Panc1 (cell line): Measurements from ENCODE around the gene PALD1. TPM values are rescaled to one million over a fixed set of nuclear protein-coding genes. Genes with fewer than 3 reads are reported as not detected.

Experiments
- ATAC-seq: fragments of 200-7000 bp; cut with Tn5 transposase; 2 replicates; pipeline ENCODE4 v1.9.1; 2020; ENCODE audit warnings: mild to moderate bottlenecking, moderate library complexity
- BruUV-seq: library from RNA; stranded (reverse); fragments of 400-500 nt; replicated peaks from 2 replicates; lab custom pipeline; 2021; lab: Mats Ljungman, UMichigan
- CTCF ChIA-PET: fragments of 300-600 bp; sonication (Branson Sonifier 250); formaldehyde crosslinking; loops from one replicate; lab custom pipeline; 2022; ENCODE audit warnings: antibody characterized with exemption; lab: Charles Lee
- POLR2A ChIA-PET: fragments of 300-600 bp; sonication (Branson Sonifier 250); formaldehyde crosslinking; loops from one replicate; lab custom pipeline; 2022; ENCODE audit warnings: antibody characterized with exemption; lab: Charles Lee
- DNase-seq: peaks from one replicate; pipeline ENCODE4 v3.0.0-alpha.2; 2010; ENCODE audit warnings: low read depth, low spot score
- H3K27ac ChIP-seq: 2 replicates; pipeline ENCODE4 v1.5.1; 2011; ENCODE audit warnings: mild to moderate bottlenecking, low read length, inconsistent platforms
- H3K27me3 ChIP-seq: fragments of 200-500 bp; sonication (Bioruptor generic); 2 replicates; pipeline ENCODE4 v1.6.0; 2014; ENCODE audit warnings: low read length, inconsistent platforms; ENCODE audit not compliant: control insufficient read depth, insufficient read depth
- H3K36me3 ChIP-seq: fragments of 200-500 bp; sonication (Bioruptor generic); 2 replicates; pipeline ENCODE4 v1.5.1; 2014; ENCODE audit warnings: inconsistent platforms, mild to moderate bottlenecking, low read length, moderate library complexity; ENCODE audit not compliant: control insufficient read depth, insufficient read depth
- H3K4me1 ChIP-seq: 2 replicates; pipeline ENCODE4 v1.5.1; 2011; ENCODE audit warnings: inconsistent platforms, mild to moderate bottlenecking, low read length, moderate library complexity; ENCODE audit not compliant: control insufficient read depth, insufficient read depth
- H3K4me3 ChIP-seq, 2 experiments: 2 replicates each; pipeline ENCODE4 v1.5.1; 2011 to 2012; ENCODE audit warnings: low read depth in 2 of 2, low read length in 2 of 2, mild to moderate bottlenecking in 2 of 2, inconsistent platforms in 1 of 2, moderate library complexity in 1 of 2
- H3K9me3 ChIP-seq: fragments of 200-500 bp; sonication (Bioruptor generic); 2 replicates; pipeline ENCODE4 v1.5.1; 2014; ENCODE audit warnings: low read depth, mild to moderate bottlenecking, inconsistent platforms, low read length, moderate library complexity; ENCODE audit not compliant: control insufficient read depth, insufficient read depth
- CTCF ChIP-seq: fragments of 450-650 bp; IDR thresholded peaks from 2 replicates; pipeline ENCODE4 v1.5.1; 2017; ENCODE audit warnings: mild to moderate bottlenecking
- POLR2AphosphoS5 ChIP-seq: IDR thresholded peaks from 2 replicates; pipeline ENCODE4 v1.6.1; 2012; ENCODE audit warnings: mild to moderate bottlenecking, low read depth, low read length, moderate library complexity
- REST ChIP-seq, 2 experiments: IDR thresholded peaks; 2 replicates each; pipeline ENCODE4 v1.6.1; 2011 to 2012; ENCODE audit warnings: low read depth in 2 of 2, control low read depth in 1 of 2, low read length in 1 of 2, mild to moderate bottlenecking in 1 of 2, moderate library complexity in 1 of 2; ENCODE audit not compliant: insufficient read depth in 1 of 2
- SIN3A ChIP-seq: IDR thresholded peaks from 2 replicates; pipeline ENCODE4 v1.6.1; 2012; ENCODE audit warnings: low read depth, mild to moderate bottlenecking, low read length, moderate library complexity, borderline replicate concordance; ENCODE audit not compliant: insufficient read depth
- TCF7L2 ChIP-seq: IDR thresholded peaks from 2 replicates; pipeline ENCODE4 v1.6.1; 2011; ENCODE audit warnings: mild to moderate bottlenecking, low read depth, low read length, inconsistent platforms
- in situ Hi-C: cut with HindIII; loops from 2 replicates; pipeline ENCODE4 v1.10.0; 2016; ENCODE audit warnings: low sequenced_read_pairs, low pct_unique_long_range_greater_than_20kb
- intact Hi-C: fragments of 100-400 bp; cut with micrococcal nuclease; formaldehyde crosslinking; loops from one replicate; pipeline ENCODE4 v1.10.0; 2022; ENCODE audit not compliant: unreplicated experiment
- total RNA-seq: library from RNA; stranded (reverse); gene quantifications from one replicate; pipeline ENCODE4 v1.2.1, GENCODE V29; 2021; ENCODE audit not compliant: unreplicated experiment

PALD1 gene
- total RNA-seq, 1 experiment from 2014 or later, result 3.0 TPM

- intact Hi-C loops (no loop called here), in situ Hi-C loops (no loop called here)
- peak; percentile 55 for ATAC-seq
- no peaks in the 10 kb centered on the region for H3K27me3 ChIP-seq
- no peak for TF ChIP-seq SIN3A
- TF ChIP-seq CTCF, result peak; percentile 90
- no peaks in the 10 kb centered on the region for H3K9me3 ChIP-seq
- no peaks in the 10 kb centered on the region for H3K4me1 ChIP-seq
- H3K27ac ChIP-seq, result no peak overlapping the region
- no TSS peak for BruUV-seq
- ChIA-PET POLR2A (no interaction called here), CTCF (interaction anchor here (0.8 kb wide), 1 partner anchor 76 kb away, joined by 4 read pairs; no protein-coding TSS in a partner anchor)
- no peak for DNase-seq
- H3K36me3 ChIP-seq, result no peaks in the 10 kb centered on the region
- H3K4me3 ChIP-seq, result no peak overlapping the region
These were observed 59.0 kb downstream of the PALD1 start for GRCh38 chr10:70537398-70538194.

DNA sequence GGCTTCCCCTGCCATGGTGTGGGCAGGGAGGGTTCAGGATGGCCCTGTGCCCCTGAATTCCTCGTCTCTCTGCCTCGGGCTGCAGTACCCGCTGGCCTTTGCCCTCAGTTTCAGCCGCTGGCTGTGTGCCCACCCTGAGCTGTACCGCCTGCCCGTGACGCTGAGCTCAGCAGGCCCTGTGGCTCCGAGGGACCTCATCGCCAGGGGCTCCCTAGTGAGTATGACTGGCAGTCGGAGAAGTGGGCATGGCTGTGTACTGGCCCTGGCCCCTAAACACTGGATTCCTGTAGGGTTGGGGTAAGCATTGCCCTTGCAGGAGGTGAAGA, 59.6 kb downstream of the PALD1 start:
- Histone ChIP-seq H3K27me3 (no peaks in the 10 kb centered on the region), H3K27ac (no peak overlapping the region), H3K9me3 (no peaks in the 10 kb centered on the region), H3K4me3 (no peak overlapping the region), H3K4me1 (no peaks in the 10 kb centered on the region), H3K36me3 (no peaks in the 10 kb centered on the region)
- intact Hi-C loops (no loop called here), in situ Hi-C loops (no loop called here)
- DNase-seq (no peak), ATAC-seq (peak; percentile 3; the same call in 1 of the 2 replicates)
- BruUV-seq, result no TSS peak
- CTCF ChIA-PET, result interaction anchor here (0.8 to 1.5 kb wide), 2 partner anchors 16 to 77 kb away, joined by 3 to 4 read pairs; no protein-coding TSS in a partner anchor
- POLR2A ChIA-PET, result no interaction called here
- TF ChIP-seq REST (IDR thresholded peaks at IDR 0.05; ENCODE audit: insufficient read depth in 1 of 2, low read depth in 2 of 2, low read length in 1 of 2), result no peak

DNA sequence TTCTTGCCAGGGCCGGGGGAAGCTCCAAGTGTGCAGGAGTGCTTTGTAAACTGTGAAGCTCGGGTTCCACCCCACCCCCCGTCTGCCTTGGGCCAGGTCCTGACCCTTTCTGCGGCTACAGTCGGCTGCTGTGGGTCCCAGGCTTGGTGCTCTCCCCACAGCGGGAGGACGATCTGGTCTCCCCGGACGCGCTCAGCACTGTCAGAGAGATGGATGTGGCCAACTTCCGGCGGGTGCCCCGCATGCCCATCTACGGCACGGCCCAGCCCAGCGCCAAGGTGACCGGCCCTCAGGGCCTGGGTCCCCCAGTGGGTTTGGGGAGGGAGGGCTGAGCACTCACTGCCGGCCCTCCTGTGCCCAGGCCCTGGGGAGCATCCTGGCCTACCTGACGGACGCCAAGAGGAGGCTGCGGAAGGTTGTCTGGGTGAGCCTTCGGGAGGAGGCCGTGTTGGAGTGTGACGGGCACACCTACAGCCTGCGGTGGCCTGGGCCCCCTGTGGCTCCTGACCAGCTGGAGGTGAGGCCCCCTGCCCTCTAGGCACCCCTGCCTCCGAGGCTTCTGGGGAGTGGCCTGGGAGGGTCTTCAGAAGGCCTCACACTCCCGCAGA, 60.3 kb downstream of the PALD1 start:
- no peak overlapping the region for H3K4me3 ChIP-seq
- no TSS peak for BruUV-seq
- no peaks in the 10 kb centered on the region for H3K36me3 ChIP-seq
- DNase-seq (no peak), ATAC-seq (no peak)
- no peaks in the 10 kb centered on the region for H3K4me1 ChIP-seq
- no peak overlapping the region for H3K27ac ChIP-seq
- in situ Hi-C loops (no loop called here), intact Hi-C loops (no loop called here)
- POLR2A ChIA-PET, result no interaction called here
- TF ChIP-seq POLR2AphosphoS5 (no peak), REST (IDR thresholded peaks at IDR 0.05; ENCODE audit: insufficient read depth in 1 of 2, low read depth in 2 of 2, low read length in 1 of 2) (no peak), SIN3A (no peak), TCF7L2 (no peak), CTCF (no peak)
- H3K27me3 ChIP-seq, result no peaks in the 10 kb centered on the region
- H3K9me3 ChIP-seq, result no peaks in the 10 kb centered on the region
- CTCF ChIA-PET, result interaction anchor here (1.5 kb wide), 1 partner anchor 17 kb away, joined by 3 read pairs; no protein-coding TSS in a partner anchor
